ENCODE measurements around the gene IFI16.

DNA sequence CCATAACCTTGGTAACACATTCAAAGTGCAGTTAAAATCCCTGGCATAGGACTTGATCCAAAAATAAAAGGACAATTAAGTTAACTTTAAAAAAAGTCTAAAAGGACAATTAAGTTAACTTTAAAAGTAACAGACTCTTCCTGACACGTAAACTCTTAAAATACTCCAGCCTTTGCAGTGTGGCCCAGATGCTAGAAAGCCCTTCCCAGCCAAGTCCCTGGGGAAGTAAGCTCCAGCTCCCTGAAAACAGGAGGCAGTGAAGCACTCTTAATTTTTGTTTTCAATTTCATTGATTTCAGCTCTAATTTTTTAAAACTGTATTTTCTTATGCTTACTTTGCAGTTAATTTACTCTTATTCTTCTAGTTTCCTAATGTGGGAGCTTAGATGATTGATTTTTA lies 71.9 kb downstream of the IFI16 start:
- TF ChIP-seq MAFK (IDR thresholded peaks at IDR 0.05; ENCODE audit: partially characterized antibody): no peak
- no peak for TF ChIP-seq RAD21 (conservative IDR thresholded peaks at IDR 0.05 in 1 of 2, IDR thresholded peaks at IDR 0.05 in 1 of 2)
- TF ChIP-seq, protein P1, sequence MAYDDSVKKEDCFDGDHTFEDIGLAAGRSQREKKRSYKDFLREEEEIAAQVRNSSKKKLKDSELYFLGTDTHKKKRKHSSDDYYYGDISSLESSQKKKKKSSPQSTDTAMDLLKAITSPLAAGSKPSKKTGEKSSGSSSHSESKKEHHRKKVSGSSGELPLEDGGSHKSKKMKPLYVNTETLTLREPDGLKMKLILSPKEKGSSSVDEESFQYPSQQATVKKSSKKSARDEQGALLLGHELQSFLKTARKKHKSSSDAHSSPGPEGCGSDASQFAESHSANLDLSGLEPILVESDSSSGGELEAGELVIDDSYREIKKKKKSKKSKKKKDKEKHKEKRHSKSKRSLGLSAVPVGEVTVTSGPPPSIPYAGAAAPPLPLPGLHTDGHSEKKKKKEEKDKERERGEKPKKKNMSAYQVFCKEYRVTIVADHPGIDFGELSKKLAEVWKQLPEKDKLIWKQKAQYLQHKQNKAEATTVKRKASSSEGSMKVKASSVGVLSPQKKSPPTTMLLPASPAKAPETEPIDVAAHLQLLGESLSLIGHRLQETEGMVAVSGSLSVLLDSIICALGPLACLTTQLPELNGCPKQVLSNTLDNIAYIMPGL (CRISPR knock-in tag; IDR thresholded peaks at IDR 0.05; ENCODE audit: borderline replicate concordance): no peak
- no peak for TF ChIP-seq CTCF (IDR thresholded peaks at IDR 0.05)
- TF ChIP-seq EP300 (IDR thresholded peaks at IDR 0.05): no peak
- TF ChIP-seq SREBF2 (IDR thresholded peaks at IDR 0.05): no peak
